ENCODE results near the gene OLFML2A.

DNA sequence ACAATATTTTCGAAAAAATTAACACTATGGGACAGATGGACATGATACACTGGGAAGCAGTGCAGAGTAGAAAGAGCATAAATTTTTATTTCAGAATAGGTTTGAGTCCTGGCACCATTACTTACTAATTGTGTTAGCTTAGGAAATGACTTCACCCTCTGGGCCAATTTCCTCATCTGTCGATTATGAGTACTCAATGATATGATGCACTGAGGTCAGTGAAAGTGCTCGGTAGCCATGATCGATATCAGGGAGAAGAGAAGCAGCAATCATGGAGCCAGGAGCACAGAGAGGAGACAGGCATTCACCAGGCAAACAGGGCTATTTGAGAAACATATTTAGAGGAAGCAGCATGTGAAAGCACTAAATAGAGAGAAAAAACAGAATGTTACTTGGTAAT lies 35.3 kb upstream of the OLFML2A start:
- TF ChIP-seq, protein P1, sequence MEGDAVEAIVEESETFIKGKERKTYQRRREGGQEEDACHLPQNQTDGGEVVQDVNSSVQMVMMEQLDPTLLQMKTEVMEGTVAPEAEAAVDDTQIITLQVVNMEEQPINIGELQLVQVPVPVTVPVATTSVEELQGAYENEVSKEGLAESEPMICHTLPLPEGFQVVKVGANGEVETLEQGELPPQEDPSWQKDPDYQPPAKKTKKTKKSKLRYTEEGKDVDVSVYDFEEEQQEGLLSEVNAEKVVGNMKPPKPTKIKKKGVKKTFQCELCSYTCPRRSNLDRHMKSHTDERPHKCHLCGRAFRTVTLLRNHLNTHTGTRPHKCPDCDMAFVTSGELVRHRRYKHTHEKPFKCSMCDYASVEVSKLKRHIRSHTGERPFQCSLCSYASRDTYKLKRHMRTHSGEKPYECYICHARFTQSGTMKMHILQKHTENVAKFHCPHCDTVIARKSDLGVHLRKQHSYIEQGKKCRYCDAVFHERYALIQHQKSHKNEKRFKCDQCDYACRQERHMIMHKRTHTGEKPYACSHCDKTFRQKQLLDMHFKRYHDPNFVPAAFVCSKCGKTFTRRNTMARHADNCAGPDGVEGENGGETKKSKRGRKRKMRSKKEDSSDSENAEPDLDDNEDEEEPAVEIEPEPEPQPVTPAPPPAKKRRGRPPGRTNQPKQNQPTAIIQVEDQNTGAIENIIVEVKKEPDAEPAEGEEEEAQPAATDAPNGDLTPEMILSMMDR (IDR thresholded peaks at IDR 0.05 in 8 of 11, conservative IDR thresholded peaks at IDR 0.05 in 3 of 11): no peak
- no peak for TF ChIP-seq POLR2AphosphoS5 (IDR thresholded peaks at IDR 0.05)

Data from spleen (tissue), 7 donors.